ENCODE data around the gene ANTXR1.
"Not testable (repeated sequence)": the region's sequence is repeated elsewhere in the genome, so short reads cannot be mapped to it uniquely, and the experiment has no call there.

ANTXR1 gene

GRCh38 chr2:69168144-69168813, 155.3 kb downstream of the ANTXR1 start:
- DNase-seq = no peak

GRCh38 chr2:69168950-69169654, 156.1 kb downstream of the ANTXR1 start:
- DNase-seq = no peak

GRCh38 chr2:69169655-69170389, 156.8 kb downstream of the ANTXR1 start:
- DNase-seq = no peak

- DNase-seq = no peak
Measured at GRCh38 chr2:69170661-69171060, 157.7 kb downstream of the ANTXR1 start.

GRCh38 chr2:69171116-69171896, 158.3 kb downstream of the ANTXR1 start:
- DNase-seq = no peak

- DNase-seq = no peak
Measured at GRCh38 chr2:69171897-69172525, 159.0 kb downstream of the ANTXR1 start.

- DNase-seq = no peak
Measured at GRCh38 chr2:69173706-69174105, 160.7 kb downstream of the ANTXR1 start.

GRCh38 chr2:69174211-69174610, 161.2 kb downstream of the ANTXR1 start:
- DNase-seq = not testable (repeated sequence)

- no peak for DNase-seq
Measured at GRCh38 chr2:69175790-69176715, 163.1 kb downstream of the ANTXR1 start.

- DNase-seq = no peak
Measured at GRCh38 chr2:69177063-69177771, 164.2 kb downstream of the ANTXR1 start.

GRCh38 chr2:69177785-69178636, 165.0 kb downstream of the ANTXR1 start:
- no peak for DNase-seq

GRCh38 chr2:69178756-69179155, 165.8 kb downstream of the ANTXR1 start:
- DNase-seq = no peak

GRCh38 chr2:69180227-69180626, 167.2 kb downstream of the ANTXR1 start:
- DNase-seq = no peak

- DNase-seq = no peak
Measured at GRCh38 chr2:69180974-69181373, 168.0 kb downstream of the ANTXR1 start.

- DNase-seq = no peak
Measured at GRCh38 chr2:69181806-69182427, 168.9 kb downstream of the ANTXR1 start.

GRCh38 chr2:69183659-69184058, 170.7 kb downstream of the ANTXR1 start:
- no peak for DNase-seq

- DNase-seq = peak; percentile 19
Measured at GRCh38 chr2:69184224-69184623, 171.2 kb downstream of the ANTXR1 start.

- no peak for DNase-seq
Measured at GRCh38 chr2:69185807-69186206, 172.8 kb downstream of the ANTXR1 start.

GRCh38 chr2:69186614-69187013, 173.6 kb downstream of the ANTXR1 start:
- DNase-seq = no peak
